Measurements from ENCODE around the gene PTH1R.

The PTH1R gene

DNA sequence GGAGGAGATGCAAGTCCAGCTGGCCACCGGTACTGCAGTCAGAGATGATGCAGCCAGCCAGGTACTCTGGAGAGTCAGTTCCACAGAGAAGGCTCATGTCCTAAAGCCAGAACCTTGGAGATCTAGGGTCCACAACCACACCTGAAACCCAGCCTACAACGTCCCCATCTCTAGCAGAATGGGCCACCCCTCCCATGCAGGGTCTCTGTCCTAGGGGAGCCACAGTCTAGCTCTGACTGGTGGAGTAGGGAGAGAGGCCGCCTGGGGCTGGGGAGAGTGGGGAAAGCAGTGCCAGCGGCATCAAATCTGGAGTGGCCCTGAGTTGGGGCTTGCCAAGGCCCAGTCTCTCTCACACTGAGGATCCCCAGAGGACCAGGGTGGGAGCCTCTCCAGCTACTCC lies 43.5 kb downstream of the PTH1R start:
- H3K4me3 ChIP-seq (ENCODE audit: low read depth, low read length) = no peak overlapping the region
- TF ChIP-seq, protein P1, sequence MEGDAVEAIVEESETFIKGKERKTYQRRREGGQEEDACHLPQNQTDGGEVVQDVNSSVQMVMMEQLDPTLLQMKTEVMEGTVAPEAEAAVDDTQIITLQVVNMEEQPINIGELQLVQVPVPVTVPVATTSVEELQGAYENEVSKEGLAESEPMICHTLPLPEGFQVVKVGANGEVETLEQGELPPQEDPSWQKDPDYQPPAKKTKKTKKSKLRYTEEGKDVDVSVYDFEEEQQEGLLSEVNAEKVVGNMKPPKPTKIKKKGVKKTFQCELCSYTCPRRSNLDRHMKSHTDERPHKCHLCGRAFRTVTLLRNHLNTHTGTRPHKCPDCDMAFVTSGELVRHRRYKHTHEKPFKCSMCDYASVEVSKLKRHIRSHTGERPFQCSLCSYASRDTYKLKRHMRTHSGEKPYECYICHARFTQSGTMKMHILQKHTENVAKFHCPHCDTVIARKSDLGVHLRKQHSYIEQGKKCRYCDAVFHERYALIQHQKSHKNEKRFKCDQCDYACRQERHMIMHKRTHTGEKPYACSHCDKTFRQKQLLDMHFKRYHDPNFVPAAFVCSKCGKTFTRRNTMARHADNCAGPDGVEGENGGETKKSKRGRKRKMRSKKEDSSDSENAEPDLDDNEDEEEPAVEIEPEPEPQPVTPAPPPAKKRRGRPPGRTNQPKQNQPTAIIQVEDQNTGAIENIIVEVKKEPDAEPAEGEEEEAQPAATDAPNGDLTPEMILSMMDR (conservative IDR thresholded peaks at IDR 0.05; ENCODE audit: low read depth, low read length) = no peak
- no peak for DNase-seq (ENCODE audit: low read depth)

DNA sequence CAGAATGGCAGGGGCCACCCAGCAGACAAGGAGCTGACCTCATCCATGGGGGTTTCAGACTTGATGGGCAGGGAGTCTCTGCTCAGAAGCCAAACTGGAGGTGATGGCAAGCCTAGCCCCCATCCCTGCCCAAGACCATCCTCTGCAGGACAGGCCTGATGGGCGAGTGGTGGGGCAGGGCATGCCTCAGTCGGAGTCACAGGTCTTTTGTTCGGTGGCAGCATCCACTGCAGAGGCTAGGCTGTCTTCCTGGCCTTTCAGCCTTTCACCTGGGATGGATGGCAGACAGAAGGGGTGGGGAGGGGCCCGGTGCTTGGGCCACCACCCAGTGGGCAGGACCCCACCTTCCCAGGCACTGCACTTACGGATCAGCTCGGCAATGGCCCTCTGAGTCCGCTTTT lies 44.4 kb downstream of the PTH1R start:
- TF ChIP-seq, protein P1 (conservative IDR thresholded peaks at IDR 0.05; ENCODE audit: low read depth, low read length) = no peak
- H3K4me3 ChIP-seq (ENCODE audit: low read depth, low read length) = no peak overlapping the region
- DNase-seq (ENCODE audit: low read depth) = no peak

DNA sequence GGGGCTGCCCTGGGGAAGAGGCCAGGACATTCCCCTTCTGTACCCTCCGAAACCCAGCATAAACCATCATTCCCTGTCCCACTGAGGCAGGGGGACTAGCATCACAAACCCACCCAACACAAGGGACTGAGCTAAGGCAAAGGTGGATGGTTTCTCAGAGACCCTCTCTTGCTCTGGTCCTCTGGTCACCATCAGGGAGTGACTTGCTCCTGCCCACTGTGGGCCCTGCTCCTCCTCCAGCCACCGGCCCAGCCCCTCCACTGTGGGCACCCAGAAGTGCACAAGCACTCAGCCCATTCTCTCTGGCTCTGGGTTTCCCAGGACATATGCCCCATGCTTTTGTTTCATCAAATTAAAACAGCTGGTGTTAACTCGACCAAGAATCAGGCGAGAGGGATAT lies 44.9 kb downstream of the PTH1R start:
- no peak overlapping the region for H3K4me3 ChIP-seq (ENCODE audit: low read depth, low read length)
- TF ChIP-seq, protein P1 (conservative IDR thresholded peaks at IDR 0.05; ENCODE audit: low read depth, low read length) = no peak
- DNase-seq (ENCODE audit: low read depth) = no peak

DNA sequence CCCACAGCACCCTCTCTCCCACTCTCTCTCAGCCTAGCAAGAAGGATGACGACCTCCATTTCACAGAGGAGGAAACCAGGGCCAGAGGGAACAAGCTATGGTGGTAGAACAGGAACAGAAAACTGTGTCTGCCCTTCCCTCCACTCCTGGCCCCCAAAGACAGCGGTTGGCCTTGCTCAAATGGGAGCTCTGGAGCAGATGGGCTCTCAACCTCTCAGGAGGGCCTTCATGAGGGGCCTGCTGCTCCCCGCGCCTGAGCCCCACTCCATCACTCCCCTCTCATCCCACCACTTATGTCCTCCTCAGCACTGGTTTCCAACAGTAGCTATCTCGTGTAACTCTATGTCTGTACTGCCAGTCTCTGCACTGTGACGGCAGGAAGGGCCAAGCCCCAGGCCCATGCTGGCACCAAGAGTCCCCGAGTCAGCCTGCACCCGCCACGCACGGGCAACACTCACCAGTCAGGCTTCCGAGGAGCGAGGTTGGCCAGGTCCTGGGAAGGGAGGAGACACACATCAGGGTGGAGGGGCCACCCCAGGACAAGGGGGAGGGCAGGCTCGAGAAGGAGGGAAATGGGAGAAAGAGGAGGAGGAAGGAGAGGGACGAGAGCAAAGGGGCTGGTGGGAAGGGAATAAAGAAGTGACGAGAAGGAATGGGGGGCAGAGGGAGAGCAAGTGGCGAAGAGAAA lies 45.5 kb downstream of the PTH1R start:
- H3K4me3 ChIP-seq (ENCODE audit: low read depth, low read length) = no peak overlapping the region
- TF ChIP-seq, protein P1 (conservative IDR thresholded peaks at IDR 0.05; ENCODE audit: low read depth, low read length) = no peak
- no peak for DNase-seq (ENCODE audit: low read depth)

DNA sequence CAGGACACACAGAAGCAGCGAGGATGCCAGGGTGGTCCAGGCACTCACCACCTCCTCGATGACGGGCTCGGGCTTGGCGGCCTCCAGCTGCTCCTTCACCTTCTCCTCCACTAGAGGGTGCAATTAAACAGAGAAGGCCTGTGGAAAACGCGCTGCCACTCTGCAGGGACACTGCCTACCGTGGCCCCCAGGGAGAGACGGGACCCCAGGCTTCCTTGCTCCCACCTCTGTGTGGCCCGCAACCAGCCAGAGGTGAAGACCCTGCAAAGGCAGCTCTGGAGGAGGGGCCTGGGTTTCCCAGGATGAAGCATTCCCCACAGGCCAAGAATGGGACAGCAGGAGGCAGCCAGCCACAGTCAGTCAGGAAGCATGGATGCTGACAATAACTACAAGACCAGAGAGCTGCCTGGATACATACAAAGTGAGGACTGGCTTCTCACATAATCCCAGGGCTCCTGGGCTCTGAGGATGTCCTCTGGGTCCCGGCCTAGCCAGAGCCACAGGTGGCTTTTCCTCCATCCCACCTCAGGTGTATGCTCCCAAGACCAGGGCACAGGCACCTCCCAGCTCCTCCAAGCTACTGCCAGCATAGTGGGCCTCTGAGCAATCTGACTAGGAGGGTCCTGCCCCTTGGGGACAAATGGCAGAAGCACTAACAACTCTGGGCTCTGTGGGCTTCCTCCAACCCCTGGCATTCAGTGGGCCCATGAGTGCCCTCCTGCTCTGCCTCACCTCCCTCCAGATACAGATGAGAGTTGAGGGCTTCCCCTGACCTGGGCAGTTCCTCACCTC lies 46.2 kb downstream of the PTH1R start:
- no peak overlapping the region for H3K4me3 ChIP-seq (ENCODE audit: low read depth, low read length)
- DNase-seq (ENCODE audit: low read depth) = peak; percentile 48
- TF ChIP-seq, protein P1 (conservative IDR thresholded peaks at IDR 0.05; ENCODE audit: low read depth, low read length) = peak; percentile 79

DNA sequence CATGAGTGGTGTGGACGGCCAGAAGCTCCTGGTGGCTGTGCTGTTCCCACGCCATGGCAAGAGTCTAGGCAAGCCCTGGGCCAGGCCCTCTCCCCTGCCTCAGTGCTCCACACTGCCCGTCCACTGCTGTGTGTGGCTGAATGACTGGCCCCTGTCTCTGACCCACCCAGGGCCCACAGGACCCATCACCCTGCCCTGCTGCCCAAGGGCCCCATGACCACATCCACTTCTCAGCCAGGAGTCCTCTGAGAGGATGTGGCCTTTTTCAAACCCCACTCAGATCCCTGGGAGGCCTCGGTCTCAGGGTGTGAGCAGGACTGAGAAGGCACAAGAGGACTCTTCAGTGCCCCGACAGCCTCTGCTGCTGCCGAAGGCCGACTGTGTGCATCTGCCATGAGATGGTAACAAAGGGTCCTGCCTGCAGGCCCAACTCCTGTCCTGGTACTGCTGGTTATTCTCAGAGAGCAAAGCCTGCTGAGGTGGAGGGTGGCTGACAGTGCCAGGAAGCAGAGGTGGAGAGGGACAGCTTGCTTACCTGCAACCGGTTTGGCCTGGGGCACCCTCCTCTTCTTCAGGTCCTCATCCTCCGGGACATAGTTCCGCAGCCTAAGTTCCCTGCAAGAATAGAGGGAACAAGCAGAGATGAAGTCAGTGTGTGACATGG lies 47.5 kb downstream of the PTH1R start:
- TF ChIP-seq, protein P1 (conservative IDR thresholded peaks at IDR 0.05; ENCODE audit: low read depth, low read length) = no peak
- no peak for DNase-seq (ENCODE audit: low read depth)
- no peak overlapping the region for H3K4me3 ChIP-seq (ENCODE audit: low read depth, low read length)

Measured in choroid plexus epithelial cell (primary cell).